Upper lobe of right lung (tissue), 1 donor: ENCODE results near the gene KCNT1. TPM values are rescaled to one million over a fixed set of nuclear protein-coding genes. Genes with fewer than 3 reads are reported as not detected.

ENCODE experiments used
- ATAC-seq: fragments of 200-7000 bp; cut with Tn5 transposase; one replicate; pipeline ENCODE4 v1.9.1; 2020; ENCODE audit warnings: mild to moderate bottlenecking, moderate library complexity
- DNase-seq: peaks from one replicate; pipeline ENCODE4 v3.0.0-alpha.2; 2020
- H3K27ac ChIP-seq: fragments of 200-600 bp; one replicate; pipeline ENCODE4 v1.8.0; 2022
- H3K27me3 ChIP-seq: fragments of 200-600 bp; one replicate; pipeline ENCODE4 v1.8.0; 2022; ENCODE audit warnings: mild to moderate bottlenecking
- H3K36me3 ChIP-seq: fragments of 200-600 bp; one replicate; pipeline ENCODE4 v1.8.0; 2022
- H3K4me1 ChIP-seq: fragments of 200-600 bp; one replicate; pipeline ENCODE4 v1.8.0; 2022
- H3K4me3 ChIP-seq: fragments of 200-600 bp; one replicate; pipeline ENCODE4 v1.8.0; 2022; ENCODE audit warnings: mild to moderate bottlenecking
- H3K9me3 ChIP-seq: fragments of 200-600 bp; one replicate; pipeline ENCODE4 v1.8.0; 2022
- intact Hi-C: fragments of 100-400 bp; cut with DNase I; formaldehyde crosslinking; loops from one replicate; pipeline ENCODE4 v1.11.0; 2022
- total RNA-seq: library from RNA; stranded (reverse); fragmentation: NEBNext Ultra II Directional; extraction: Animal tissue kit (Norgen Biotek cat#: 25700); gene quantifications from one replicate; pipeline ENCODE4 v1.2.1, GENCODE V29; 2021
- TF ChIP-seq, protein P1 (sequence below): fragments of 200-600 bp; IDR thresholded peaks from one replicate; pipeline ENCODE4 v1.8.0; 2022; ENCODE audit warnings: antibody characterized with exemption
- donor health status: DM: no; HTN: yes; CAD: no; lungs with severe emphysema.

Gene KCNT1
- total RNA-seq, 1 donor from 2014 or later, result 0.29 TPM

DNA sequence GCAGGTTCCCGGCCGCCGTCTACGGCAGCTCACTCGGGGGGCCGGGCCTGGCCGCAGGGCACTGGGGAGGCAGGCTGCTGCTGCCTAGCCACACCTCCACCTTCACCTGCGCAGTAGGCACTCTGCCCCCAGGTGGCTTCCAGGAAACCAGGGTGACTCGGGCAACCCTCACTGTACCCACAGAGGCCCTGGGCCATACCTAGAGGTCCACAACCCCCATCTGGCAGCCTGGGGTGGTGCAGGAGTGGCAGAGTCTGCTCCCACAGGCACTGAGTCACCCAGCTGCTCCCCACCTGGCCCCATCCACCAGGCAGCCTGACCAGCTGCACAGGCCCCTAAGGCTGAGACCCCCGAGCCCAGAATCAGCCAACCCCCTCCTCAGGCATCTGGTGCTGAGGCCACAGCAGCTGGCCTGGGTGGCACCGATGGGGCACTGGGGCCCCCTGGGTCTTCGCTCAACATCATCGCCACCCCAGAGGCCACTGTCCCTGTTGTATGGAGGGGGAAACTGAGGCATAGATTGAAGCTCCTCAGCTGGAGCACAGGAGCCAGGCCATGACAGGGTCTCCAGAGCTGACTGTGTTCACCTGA is 70.2 kb downstream of the KCNT1 start:
- Histone ChIP-seq H3K36me3 (no peaks in the 10 kb centered on the region), H3K4me3 (no peak overlapping the region), H3K4me1 (no peaks in the 10 kb centered on the region), H3K27ac (no peak overlapping the region), H3K9me3 (no peaks in the 10 kb centered on the region), H3K27me3 (no peaks in the 10 kb centered on the region)
- TF ChIP-seq, protein P1, sequence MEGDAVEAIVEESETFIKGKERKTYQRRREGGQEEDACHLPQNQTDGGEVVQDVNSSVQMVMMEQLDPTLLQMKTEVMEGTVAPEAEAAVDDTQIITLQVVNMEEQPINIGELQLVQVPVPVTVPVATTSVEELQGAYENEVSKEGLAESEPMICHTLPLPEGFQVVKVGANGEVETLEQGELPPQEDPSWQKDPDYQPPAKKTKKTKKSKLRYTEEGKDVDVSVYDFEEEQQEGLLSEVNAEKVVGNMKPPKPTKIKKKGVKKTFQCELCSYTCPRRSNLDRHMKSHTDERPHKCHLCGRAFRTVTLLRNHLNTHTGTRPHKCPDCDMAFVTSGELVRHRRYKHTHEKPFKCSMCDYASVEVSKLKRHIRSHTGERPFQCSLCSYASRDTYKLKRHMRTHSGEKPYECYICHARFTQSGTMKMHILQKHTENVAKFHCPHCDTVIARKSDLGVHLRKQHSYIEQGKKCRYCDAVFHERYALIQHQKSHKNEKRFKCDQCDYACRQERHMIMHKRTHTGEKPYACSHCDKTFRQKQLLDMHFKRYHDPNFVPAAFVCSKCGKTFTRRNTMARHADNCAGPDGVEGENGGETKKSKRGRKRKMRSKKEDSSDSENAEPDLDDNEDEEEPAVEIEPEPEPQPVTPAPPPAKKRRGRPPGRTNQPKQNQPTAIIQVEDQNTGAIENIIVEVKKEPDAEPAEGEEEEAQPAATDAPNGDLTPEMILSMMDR, result no peak
- no peak for DNase-seq
- ATAC-seq, result no peak
- intact Hi-C loops, result no loop called here

DNA sequence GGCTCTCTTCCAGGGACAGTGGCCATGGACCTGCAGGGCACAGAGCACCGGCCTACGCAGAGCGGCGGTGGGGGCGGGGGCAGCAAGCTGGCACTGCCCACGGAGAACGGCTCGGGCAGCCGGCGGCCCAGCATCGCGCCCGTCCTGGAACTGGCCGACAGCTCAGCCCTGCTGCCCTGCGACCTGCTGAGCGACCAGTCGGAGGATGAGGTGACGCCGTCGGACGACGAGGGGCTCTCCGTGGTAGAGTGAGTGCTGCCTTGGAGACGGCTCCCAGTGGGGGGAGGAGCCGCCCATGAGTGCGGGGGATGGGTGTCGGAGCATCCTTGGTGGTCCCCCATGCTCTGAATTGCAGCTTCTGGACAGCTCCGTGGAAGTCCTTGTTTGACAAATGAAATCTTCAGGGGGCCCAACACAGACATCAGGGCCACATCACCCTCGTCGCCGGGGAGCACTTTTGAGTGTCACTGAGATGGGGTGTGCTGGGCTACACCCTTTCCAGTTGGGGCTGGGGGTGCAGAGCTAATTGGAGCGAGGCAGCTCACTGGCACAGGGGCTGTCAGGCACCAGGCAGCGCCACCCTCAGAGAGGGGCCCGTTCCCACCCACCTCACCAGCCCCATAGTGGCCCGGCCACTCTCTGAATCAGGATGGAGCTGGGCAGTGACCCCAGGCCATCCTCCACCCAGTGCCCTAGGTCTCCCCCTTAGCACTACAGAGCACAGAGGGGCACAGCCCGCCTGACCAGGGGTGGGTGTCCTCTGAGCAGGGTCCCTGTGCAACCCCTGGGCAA is 70.9 kb downstream of the KCNT1 start:
- intact Hi-C loops, result no loop called here
- H3K4me3 ChIP-seq, result no peak overlapping the region
- no peaks in the 10 kb centered on the region for H3K27me3 ChIP-seq
- no peaks in the 10 kb centered on the region for H3K36me3 ChIP-seq
- H3K4me1 ChIP-seq, result no peaks in the 10 kb centered on the region
- ATAC-seq, result no peak
- TF ChIP-seq, protein P1, result no peak
- H3K27ac ChIP-seq, result no peak overlapping the region
- DNase-seq, result no peak
- H3K9me3 ChIP-seq, result no peaks in the 10 kb centered on the region

DNA sequence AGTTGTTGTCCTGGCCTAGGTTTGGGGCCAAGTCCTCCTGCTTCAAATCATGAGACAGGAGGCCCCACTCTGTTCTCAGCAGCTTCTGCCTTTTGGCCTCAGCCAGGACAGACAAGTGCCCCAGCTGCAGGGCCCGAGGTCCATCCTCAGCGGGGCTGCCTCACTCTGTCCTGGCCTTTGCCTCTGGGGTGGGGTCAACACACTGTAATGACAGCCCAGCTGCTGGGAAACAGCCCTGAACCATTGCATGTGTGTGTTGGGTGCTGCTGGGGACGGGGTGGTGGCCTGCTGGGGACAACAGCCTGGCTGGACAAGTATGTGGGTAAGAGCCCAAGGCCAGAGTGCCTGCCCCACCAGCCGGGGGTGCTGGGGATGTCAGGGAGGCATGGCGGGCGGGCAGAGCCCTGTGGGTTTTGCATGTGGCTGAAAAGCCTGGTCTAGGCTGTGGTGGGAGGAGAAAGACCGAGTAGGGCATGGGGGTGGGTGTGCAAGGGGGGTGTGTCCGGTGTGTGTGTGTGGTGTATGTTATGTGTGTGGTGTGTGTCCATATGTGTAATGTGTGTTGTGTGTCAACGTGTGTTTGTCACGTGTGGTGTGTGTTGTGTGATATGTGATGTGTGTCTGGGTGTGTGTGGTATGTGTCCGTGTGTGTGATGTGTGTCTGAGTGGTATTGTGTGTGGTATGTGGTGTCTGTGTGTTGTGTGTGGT is 71.7 kb downstream of the KCNT1 start:
- H3K4me3 ChIP-seq, result no peak overlapping the region
- DNase-seq, result no peak
- no peaks in the 10 kb centered on the region for H3K9me3 ChIP-seq
- no peak overlapping the region for H3K27ac ChIP-seq
- no peaks in the 10 kb centered on the region for H3K36me3 ChIP-seq
- H3K27me3 ChIP-seq, result no peaks in the 10 kb centered on the region
- intact Hi-C loops, result no loop called here
- H3K4me1 ChIP-seq, result no peaks in the 10 kb centered on the region
- no peak for ATAC-seq
- TF ChIP-seq, protein P1, result no peak

DNA sequence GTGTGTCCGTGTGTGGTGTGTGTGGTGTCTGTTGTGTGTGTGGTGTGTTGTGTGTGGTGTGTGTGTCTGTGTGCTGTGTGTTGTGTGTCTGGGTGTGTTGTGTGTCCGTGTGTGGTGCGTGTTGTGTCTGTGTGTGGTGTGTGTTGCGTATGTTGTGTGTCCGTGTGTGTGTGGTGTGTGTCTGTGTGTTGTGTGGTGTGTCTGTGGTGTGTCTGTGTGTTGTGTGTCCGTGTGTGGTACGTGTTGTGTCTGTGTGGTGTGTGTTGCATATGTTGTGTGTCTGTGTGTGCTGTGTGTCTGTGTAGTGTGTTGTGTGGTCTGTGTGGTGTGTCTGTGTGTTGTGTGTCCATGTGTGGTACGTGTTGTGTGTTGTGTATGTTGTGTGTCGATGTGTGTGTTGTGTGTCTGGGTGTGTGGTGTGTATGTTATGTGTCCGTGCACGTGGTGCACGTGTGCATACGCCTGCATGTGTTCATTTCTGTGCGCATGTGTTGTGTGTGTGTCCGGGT is 72.3 kb downstream of the KCNT1 start:
- no peak for DNase-seq

DNA sequence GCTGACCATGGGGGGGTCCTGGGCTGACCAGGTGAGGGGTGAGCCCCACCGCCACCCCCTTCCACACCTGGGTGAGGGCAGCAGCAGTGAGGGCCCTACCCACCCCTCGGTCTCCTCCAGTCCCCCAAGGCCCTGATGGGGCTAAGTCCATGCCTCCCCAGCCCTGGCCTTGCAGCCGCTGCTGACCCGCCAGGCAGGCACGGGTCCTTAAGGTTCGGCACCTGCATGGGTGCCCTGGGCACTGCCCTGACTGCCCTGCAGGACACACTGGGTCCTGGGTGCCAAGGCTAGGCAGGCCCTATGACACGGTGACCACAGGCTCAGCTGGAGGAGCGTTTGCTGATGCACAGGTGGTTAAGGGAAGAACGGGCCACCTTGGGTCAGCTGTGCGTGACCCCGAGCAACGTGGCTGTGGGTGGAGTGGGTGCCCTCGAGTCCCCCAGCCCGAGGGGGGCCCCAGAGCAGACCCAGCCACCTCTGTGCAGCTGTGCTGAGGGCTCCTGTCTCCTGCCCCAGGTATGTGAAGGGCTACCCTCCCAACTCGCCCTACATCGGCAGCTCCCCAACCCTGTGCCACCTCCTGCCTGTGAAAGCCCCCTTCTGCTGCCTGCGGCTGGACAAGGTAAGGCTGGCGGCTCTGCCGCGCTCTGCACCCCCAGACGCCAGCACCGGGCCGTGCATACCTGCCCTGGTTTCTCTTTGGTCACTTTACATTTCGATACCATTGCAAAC is 73.0 kb downstream of the KCNT1 start:
- no peak overlapping the region for H3K27ac ChIP-seq
- DNase-seq (no peak), ATAC-seq (no peak)
- TF ChIP-seq, protein P1, result no peak
- H3K36me3 ChIP-seq, result no peaks in the 10 kb centered on the region
- H3K27me3 ChIP-seq, result no peaks in the 10 kb centered on the region
- H3K4me3 ChIP-seq, result no peak overlapping the region
- no peaks in the 10 kb centered on the region for H3K4me1 ChIP-seq
- no peaks in the 10 kb centered on the region for H3K9me3 ChIP-seq
- intact Hi-C loops, result no loop called here

More for the DNA sequence above, 72.3 kb downstream of the KCNT1 start:
- no peaks in the 10 kb centered on the region for H3K4me1 ChIP-seq
- no peak overlapping the region for H3K4me3 ChIP-seq
- TF ChIP-seq, protein P1, result no peak
- H3K9me3 ChIP-seq, result no peaks in the 10 kb centered on the region
- no peak overlapping the region for H3K27ac ChIP-seq
- no peak for ATAC-seq
- H3K27me3 ChIP-seq, result no peaks in the 10 kb centered on the region
- H3K36me3 ChIP-seq, result no peaks in the 10 kb centered on the region
- intact Hi-C loops, result no loop called here
